Duodenal mucosa (tissue), 2 donors: ENCODE data around the gene STARD9.
"Not testable (repeated sequence)": the region's sequence is repeated elsewhere in the genome, so short reads cannot be mapped to it uniquely, and the experiment has no call there.

Experiments used
- H3K27ac ChIP-seq: one replicate; pipeline ENCODE4 v1.7.0; 2013; ENCODE audit warnings: low read depth, low read length
- H3K27me3 ChIP-seq, 2 donors: one replicate each; pipeline ENCODE4 v1.7.0; 2013; ENCODE audit warnings: low read length in 2 of 2, control low read depth in 1 of 2; ENCODE audit not compliant: insufficient read depth in 2 of 2, control insufficient read depth in 1 of 2
- H3K36me3 ChIP-seq, 2 donors: one replicate each; pipeline ENCODE4 v1.7.0; 2013; ENCODE audit warnings: low read length in 2 of 2, control low read depth in 1 of 2; ENCODE audit not compliant: insufficient read depth in 2 of 2, control insufficient read depth in 1 of 2
- H3K4me1 ChIP-seq, 2 donors: one replicate each; pipeline ENCODE4 v1.7.0; 2013; ENCODE audit warnings: low read length in 2 of 2, control low read depth in 1 of 2; ENCODE audit not compliant: insufficient read depth in 2 of 2, control insufficient read depth in 1 of 2
- H3K4me3 ChIP-seq, 2 donors: one replicate each; pipeline ENCODE4 v1.7.0; 2013; ENCODE audit warnings: low read length in 2 of 2, low read depth in 1 of 2
- H3K9ac ChIP-seq, 2 donors: one replicate each; pipeline ENCODE4 v1.7.0; 2013; ENCODE audit warnings: low read length in 2 of 2, low read depth in 1 of 2
- H3K9me3 ChIP-seq, 2 donors: one replicate each; pipeline ENCODE4 v1.7.0; 2013; ENCODE audit warnings: low read length in 2 of 2, control low read depth in 1 of 2; ENCODE audit not compliant: control insufficient read depth in 1 of 2

The STARD9 gene

GRCh38 chr15:42590619-42591237 is 15.3 kb downstream of the STARD9 start:
- H3K4me3 ChIP-seq = no peak overlapping the region
- H3K9ac ChIP-seq = no peak overlapping the region
- H3K27me3 ChIP-seq = no peaks in the 10 kb centered on the region
- peaks cover 7 to 9% of the 10 kb centered on the region in 2 donors for H3K4me1 ChIP-seq
- no peaks in the 10 kb centered on the region for H3K9me3 ChIP-seq
- H3K27ac ChIP-seq = no peak overlapping the region
- no peaks in the 10 kb centered on the region for H3K36me3 ChIP-seq

GRCh38 chr15:42591238-42591934 is 16.0 kb downstream of the STARD9 start:
- Histone ChIP-seq H3K9ac (no peak overlapping the region), H3K27me3 (no peaks in the 10 kb centered on the region), H3K36me3 (no peaks in the 10 kb centered on the region), H3K4me1 (peaks cover 7 to 9% of the 10 kb centered on the region in 2 donors), H3K9me3 (no peaks in the 10 kb centered on the region), H3K4me3 (no peak overlapping the region), H3K27ac (no peak overlapping the region)

GRCh38 chr15:42592716-42593115 is 17.3 kb downstream of the STARD9 start:
- peaks cover 7 to 9% of the 10 kb centered on the region in 2 donors for H3K4me1 ChIP-seq
- no peak overlapping the region for H3K9ac ChIP-seq
- H3K9me3 ChIP-seq = no peaks in the 10 kb centered on the region
- H3K4me3 ChIP-seq = no peak overlapping the region
- no peaks in the 10 kb centered on the region for H3K27me3 ChIP-seq
- no peaks in the 10 kb centered on the region for H3K36me3 ChIP-seq
- no peak overlapping the region for H3K27ac ChIP-seq

- Histone ChIP-seq H3K27ac (no peak overlapping the region), H3K4me1 (peaks cover 7 to 9% of the 10 kb centered on the region in 2 donors), H3K4me3 (no peak overlapping the region), H3K36me3 (no peaks in the 10 kb centered on the region), H3K9ac (no peak overlapping the region), H3K27me3 (no peaks in the 10 kb centered on the region), H3K9me3 (no peaks in the 10 kb centered on the region)
Measured at GRCh38 chr15:42593143-42593542, 17.7 kb downstream of the STARD9 start.

GRCh38 chr15:42594095-42594494 is 18.7 kb downstream of the STARD9 start:
- H3K4me3 ChIP-seq = no peak overlapping the region
- peaks cover 7 to 9% of the 10 kb centered on the region in 2 donors for H3K4me1 ChIP-seq
- H3K9ac ChIP-seq = no peak overlapping the region
- no peaks in the 10 kb centered on the region for H3K27me3 ChIP-seq
- H3K9me3 ChIP-seq = no peaks in the 10 kb centered on the region
- H3K36me3 ChIP-seq = no peaks in the 10 kb centered on the region
- no peak overlapping the region for H3K27ac ChIP-seq

GRCh38 chr15:42595626-42596240 is 20.3 kb downstream of the STARD9 start:
- no peak overlapping the region for H3K9ac ChIP-seq
- peaks cover 7 to 9% of the 10 kb centered on the region in 2 donors for H3K4me1 ChIP-seq
- H3K27ac ChIP-seq = no peak overlapping the region
- H3K9me3 ChIP-seq = no peaks in the 10 kb centered on the region
- no peaks in the 10 kb centered on the region for H3K27me3 ChIP-seq
- H3K36me3 ChIP-seq = no peaks in the 10 kb centered on the region
- H3K4me3 ChIP-seq = no peak overlapping the region

- not testable (repeated sequence) for H3K27ac ChIP-seq, H3K4me3 ChIP-seq, H3K9ac ChIP-seq, H3K9me3 ChIP-seq, H3K36me3 ChIP-seq, H3K4me1 ChIP-seq, H3K27me3 ChIP-seq
Measured at GRCh38 chr15:42601316-42601715, 25.9 kb downstream of the STARD9 start.

GRCh38 chr15:42602501-42602900 is 27.1 kb downstream of the STARD9 start:
- no peaks in the 10 kb centered on the region for H3K9me3 ChIP-seq
- H3K27me3 ChIP-seq = no peaks in the 10 kb centered on the region
- no peak overlapping the region for H3K9ac ChIP-seq
- no peaks in the 10 kb centered on the region for H3K36me3 ChIP-seq
- H3K27ac ChIP-seq = no peak overlapping the region
- H3K4me3 ChIP-seq = no peak overlapping the region
- peaks cover 8% of the 10 kb centered on the region in 2 donors for H3K4me1 ChIP-seq

- H3K9me3 ChIP-seq = no peaks in the 10 kb centered on the region
- H3K4me1 ChIP-seq = peaks cover 8% of the 10 kb centered on the region in 2 donors
- no peak overlapping the region for H3K9ac ChIP-seq
- no peak overlapping the region for H3K4me3 ChIP-seq
- H3K36me3 ChIP-seq = no peaks in the 10 kb centered on the region
- H3K27me3 ChIP-seq = no peaks in the 10 kb centered on the region
- no peak overlapping the region for H3K27ac ChIP-seq
Measured at GRCh38 chr15:42603978-42604377, 28.6 kb downstream of the STARD9 start.

GRCh38 chr15:42604894-42605744 is 29.7 kb downstream of the STARD9 start:
- Histone ChIP-seq H3K27ac (no peak overlapping the region), H3K9me3 (no peaks in the 10 kb centered on the region), H3K27me3 (no peaks in the 10 kb centered on the region), H3K36me3 (no peaks in the 10 kb centered on the region), H3K4me1 (peaks cover 8% of the 10 kb centered on the region in 2 donors), H3K4me3 (peak overlapping the region in 1 of 2 donors; percentile 4), H3K9ac (no peak overlapping the region)
